ENCODE results near the gene CBLN1. TPM values are rescaled to one million over a fixed set of nuclear protein-coding genes. Genes with fewer than 3 reads are reported as not detected.
A peak's percentile ranks its signal among the peaks of the same experiment; 100 is the strongest.

Gene CBLN1
- total and polyA plus RNA-seq, 9 of the 15 experiments (the other 6 are each of a cell fraction or from before 2014, with no cell fraction given): not detected

GRCh38 chr16:49281843-49282642, 405 bp upstream of the CBLN1 start (continued):
- TF ChIP-seq TAF9B (IDR thresholded peaks at IDR 0.05; ENCODE audit: partially characterized antibody) (no peak), C11orf30 (IDR thresholded peaks at IDR 0.05; ENCODE audit: low read depth) (no peak), POLR2G (IDR thresholded peaks at IDR 0.05; ENCODE audit: low read depth, low read length) (peak; percentile 51; the same call in 1 of the 2 replicates), CHD4 (IDR thresholded peaks at IDR 0.05; ENCODE audit: insufficient read depth, insufficient replicate concordance, low read depth, low read length, poor library complexity, severe bottlenecking) (no peak), PHF8 (IDR thresholded peaks at IDR 0.05; ENCODE audit: borderline replicate concordance, low read length) (peak; percentile 40; the same call in 1 of the 2 replicates), CEBPZ (IDR thresholded peaks at IDR 0.05; ENCODE audit: borderline replicate concordance, low read depth, low read length) (no peak), ZBTB26 (CRISPR knock-in tag; IDR thresholded peaks at IDR 0.05) (no peak), ZNF707 (CRISPR knock-in tag; conservative IDR thresholded peaks at IDR 0.05) (no peak), ZNF174 (CRISPR knock-in tag; IDR thresholded peaks at IDR 0.05) (no peak), MXD1 (CRISPR knock-in tag; IDR thresholded peaks at IDR 0.05; ENCODE audit: borderline replicate concordance, poor library complexity, severe bottlenecking) (no peak), SRSF3 (IDR thresholded peaks at IDR 0.05; ENCODE audit: insufficient read depth, low read length) (no peak), ZNF699 (CRISPR knock-in tag; IDR thresholded peaks at IDR 0.05; ENCODE audit: insufficient replicate concordance) (no peak)
